HG03135 (cell line): ENCODE results near the gene DNAH17.
"Not testable (repeated sequence)": the region's sequence is repeated elsewhere in the genome, so short reads cannot be mapped to it uniquely, and the experiment has no call there.

Experiments
- ATAC-seq: cut with Tn5 transposase; IDR thresholded peaks from one replicate; pipeline ENCODE4 v1.9.1; 2021; ENCODE audit warnings: mild to moderate bottlenecking, moderate library complexity; ENCODE audit not compliant: unreplicated experiment

DNAH17 gene

GRCh38 chr17:78525511-78526160 lies 51.6 kb downstream of the DNAH17 start:
- ATAC-seq = no peak

DNA sequence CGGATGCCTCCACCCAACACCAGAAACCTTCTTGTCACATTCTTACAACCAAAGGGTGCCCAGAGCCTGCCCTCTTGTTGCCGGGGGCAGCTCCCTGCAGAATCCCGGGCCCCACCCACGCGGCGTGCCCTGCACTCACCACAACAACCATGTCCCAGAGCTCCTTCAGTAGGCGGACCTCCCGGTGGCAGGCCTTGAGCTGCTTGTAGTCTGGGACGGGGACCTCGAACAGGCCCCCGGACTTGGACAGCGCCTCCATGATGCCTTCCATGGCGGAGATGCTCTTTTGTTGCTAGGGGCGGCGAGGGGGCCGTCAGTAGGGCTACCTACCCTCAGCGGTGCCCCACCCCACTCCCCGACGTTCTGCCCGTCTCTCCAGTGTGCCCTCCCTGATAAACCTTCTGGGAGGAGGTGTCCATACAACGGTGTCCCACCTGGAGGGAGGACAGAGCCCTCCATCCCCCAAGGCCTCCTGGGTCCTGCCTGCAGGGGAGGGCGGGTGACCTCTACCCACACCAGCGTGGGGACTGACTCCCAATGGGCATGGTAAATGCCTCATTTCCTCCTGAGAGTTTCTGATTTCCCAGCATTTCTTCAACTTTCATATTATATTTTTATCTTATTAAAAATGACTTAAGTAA lies 52.2 kb downstream of the DNAH17 start:
- ATAC-seq = no peak

DNA sequence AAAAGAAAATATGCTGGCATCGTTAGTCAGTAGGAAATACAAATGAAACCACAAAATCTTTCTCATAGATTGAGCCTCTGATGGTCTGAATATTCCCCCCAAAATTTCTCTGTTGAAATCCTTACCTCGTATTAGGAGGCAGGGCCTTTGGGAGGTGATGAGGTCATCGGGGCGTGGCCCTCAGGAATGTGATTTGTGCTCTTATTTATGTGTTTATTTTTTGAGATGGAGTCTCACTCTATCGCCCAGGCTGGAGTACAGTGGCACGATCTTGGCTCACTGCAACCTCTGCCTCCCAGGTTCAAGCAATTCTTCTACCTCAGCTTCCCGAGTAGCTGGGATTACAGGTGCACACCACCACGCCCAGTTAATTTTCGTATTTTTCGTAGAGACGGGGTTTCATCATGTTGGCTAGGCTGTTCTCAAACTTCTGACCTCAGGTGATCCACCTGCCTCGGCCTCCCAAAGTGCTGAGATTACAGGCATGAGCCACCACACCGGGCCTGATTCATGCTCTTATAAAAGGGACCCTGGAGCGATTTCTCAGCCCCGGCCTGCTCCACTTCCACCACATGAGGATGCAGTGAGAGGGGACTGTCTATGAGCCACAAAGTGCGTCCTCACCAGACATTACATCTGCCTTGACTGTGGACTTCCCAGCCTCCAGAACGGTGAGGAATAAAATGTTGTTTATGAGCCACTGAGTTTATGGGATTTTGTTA lies 53.1 kb downstream of the DNAH17 start:
- no peak for ATAC-seq

DNA sequence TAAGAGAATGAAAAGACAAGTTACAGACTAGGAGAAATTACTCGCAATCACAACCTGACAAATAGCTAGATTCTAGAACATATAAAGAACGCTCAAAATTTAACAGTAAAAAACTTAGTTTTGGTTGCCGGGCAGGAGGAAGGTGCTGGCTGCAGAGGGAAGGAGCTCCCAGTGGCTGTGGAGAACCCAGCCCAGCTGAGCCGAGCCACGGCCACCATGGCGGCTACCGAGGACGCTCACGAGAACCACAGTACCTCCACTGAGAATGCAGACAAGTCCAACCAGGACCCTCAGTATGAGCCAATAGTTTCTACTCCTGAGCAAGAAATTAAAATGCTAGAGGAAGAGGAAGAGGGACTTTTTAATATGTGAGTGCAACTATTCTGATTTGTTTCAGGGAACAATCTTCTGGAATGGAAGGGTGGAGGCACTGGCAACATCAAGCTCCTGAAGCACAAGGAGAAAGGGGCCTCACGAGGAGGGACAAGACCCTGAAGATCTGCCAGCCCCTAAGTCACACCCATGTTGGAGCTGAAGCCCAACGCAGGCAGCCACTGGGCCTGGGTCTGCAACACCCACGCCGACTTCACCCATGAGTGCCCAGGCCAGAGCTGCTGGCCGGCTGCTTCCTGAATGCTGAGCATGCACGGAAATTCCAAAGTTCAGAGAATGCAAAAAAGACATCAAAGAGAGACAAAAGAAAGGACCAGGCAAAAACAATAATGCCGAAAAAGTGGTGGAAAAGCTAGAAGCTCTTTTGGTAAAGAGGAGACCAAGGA lies 55.0 kb downstream of the DNAH17 start:
- ATAC-seq = no peak

GRCh38 chr17:78517421-78517820 lies 59.8 kb downstream of the DNAH17 start:
- no peak for ATAC-seq

DNA sequence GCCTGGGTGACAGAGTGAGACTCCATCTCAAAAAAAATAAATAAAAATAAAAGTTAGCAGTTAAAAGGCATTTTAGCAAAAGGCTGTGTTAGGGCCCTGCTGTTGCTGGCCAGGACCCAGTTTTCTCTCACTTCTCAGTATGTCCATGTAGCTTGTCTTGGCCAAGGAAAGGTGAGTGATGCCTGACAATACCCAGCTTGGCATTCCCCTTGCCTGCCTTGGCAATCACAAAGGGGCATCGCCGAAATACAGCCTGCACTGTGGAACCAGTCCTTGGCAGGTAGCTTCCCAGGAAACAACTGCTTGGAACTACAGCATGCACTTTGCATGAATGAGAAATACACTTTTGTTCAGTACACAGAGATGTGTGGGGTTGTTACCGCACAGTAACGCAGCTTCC lies 61.7 kb downstream of the DNAH17 start:
- ATAC-seq = no peak

GRCh38 chr17:78514521-78514920 lies 62.7 kb downstream of the DNAH17 start:
- no peak for ATAC-seq

- no peak for ATAC-seq
Observed at GRCh38 chr17:78512976-78513375, 64.2 kb downstream of the DNAH17 start.

GRCh38 chr17:78510141-78511075 lies 66.8 kb downstream of the DNAH17 start:
- ATAC-seq = no peak

GRCh38 chr17:78507526-78507925 lies 69.7 kb downstream of the DNAH17 start:
- no peak for ATAC-seq

DNA sequence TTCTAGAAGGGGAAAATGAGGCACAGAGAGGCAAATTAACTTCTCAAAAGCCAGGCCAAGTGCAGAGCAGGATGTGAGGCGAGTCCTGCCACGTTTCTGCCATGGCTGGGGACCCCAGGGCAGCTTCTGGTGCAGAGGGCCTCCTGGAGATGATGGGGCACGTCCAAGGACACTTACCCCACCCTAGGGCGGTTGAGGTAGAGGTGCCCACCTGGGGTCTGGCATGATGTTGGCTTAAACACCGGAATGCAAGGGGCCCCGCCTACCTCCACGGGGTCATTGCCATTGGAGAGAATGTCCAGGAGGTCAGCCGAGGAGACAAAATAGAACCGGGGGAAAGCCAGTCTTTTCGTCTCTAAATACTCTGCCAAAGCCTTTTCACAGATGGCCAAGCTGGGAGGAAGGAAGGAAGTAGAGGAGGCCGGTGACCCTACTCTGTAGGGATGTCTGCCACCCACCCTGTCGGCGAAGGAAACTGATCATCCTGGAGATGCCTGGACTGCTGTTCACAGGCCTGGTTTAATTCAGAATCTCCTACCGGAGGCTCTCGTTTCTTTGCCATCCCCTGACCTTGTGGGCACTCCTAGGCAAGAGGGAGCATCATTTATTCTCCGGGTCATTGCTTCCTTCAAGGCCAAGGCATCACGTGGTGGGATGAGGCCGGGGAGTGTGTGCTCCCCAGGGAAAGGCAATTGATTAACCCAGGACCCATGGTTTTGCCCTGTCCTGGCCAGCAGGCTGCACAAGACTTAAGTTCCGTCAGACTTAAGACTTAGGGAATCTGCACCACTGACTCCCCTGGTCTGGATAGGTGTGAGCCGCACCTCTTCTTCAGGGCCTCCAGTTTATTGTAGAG lies 70.5 kb downstream of the DNAH17 start:
- no peak for ATAC-seq

- ATAC-seq = no peak
Observed at GRCh38 chr17:78504156-78504925, 72.9 kb downstream of the DNAH17 start.

DNA sequence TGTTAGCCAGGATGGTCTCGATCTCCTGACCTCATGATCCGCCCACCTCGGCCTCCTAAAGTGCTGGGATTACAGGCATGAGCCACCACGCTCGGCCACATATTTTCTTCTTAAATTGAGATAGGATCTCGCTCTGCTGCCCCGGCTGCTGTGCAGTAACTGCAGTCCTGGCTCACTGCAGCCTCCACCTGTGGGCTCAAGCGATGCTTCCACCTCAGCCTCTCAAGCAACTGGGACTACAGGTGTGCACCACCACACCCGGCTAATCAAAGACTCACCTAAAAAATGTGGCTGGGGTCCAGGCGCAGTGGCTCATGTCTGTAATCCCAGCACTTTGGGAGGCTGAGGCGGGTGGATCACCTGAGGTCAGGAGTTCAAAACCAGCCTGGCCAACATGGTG lies 73.8 kb downstream of the DNAH17 start:
- ATAC-seq = not testable (repeated sequence)

DNA sequence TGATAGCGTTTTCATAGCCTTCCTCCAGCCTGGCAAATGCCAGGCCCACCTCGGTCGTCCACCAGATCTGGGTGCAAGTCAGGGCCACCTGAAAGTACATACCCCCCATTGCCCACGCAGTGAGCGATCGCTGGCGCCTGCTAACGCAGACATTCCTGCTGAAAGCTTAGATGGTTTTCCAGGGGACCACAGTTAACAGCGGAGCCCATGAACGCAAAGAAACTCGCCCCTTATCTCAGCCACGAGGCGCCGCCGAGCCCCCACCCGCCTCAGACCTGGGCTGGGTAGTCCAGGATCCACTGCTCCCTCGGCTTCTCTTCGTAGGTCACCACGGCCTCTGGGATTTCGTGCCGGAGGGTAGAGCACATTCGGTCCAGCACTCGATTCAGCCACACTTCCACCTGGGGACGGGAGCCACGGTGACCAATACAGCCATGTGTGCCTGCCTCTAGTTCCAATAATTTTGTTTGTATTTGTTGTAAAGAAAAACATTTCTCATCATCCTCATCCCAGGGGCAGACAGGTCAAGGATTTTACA lies 74.5 kb downstream of the DNAH17 start:
- no peak for ATAC-seq

- no peak for ATAC-seq
Observed at GRCh38 chr17:78501241-78502036, 75.8 kb downstream of the DNAH17 start.

- ATAC-seq = no peak
Observed at GRCh38 chr17:78500806-78501205, 76.4 kb downstream of the DNAH17 start.

GRCh38 chr17:78499715-78500540 lies 77.3 kb downstream of the DNAH17 start:
- ATAC-seq = no peak
